Activated B cell treated with CpG ODN at 0.5 μM for 24 hours (primary cell): ENCODE results near the gene EXT2. TPM values are rescaled to one million over a fixed set of nuclear protein-coding genes. Genes with fewer than 3 reads are reported as not detected.

Experiments
- ATAC-seq: fragments of 200-7000 bp; cut with Tn5 transposase; one replicate; pipeline ENCODE4 v1.10.0; 2021; ENCODE audit warnings: low read depth, mild to moderate bottlenecking, moderate library complexity
- CTCF ChIA-PET: fragments of 350-600 bp; sonication (Branson Sonifier 250); formaldehyde crosslinking; loops from one replicate; lab custom pipeline; 2021; ENCODE audit warnings: antibody characterized with exemption; lab: Charles Lee
- POLR2A ChIA-PET: fragments of 350-600 bp; sonication (Branson Sonifier 250); formaldehyde crosslinking; loops from one replicate; lab custom pipeline; 2021; ENCODE audit warnings: antibody characterized with exemption; lab: Charles Lee
- DNase-seq: peaks from one replicate; pipeline ENCODE4 v3.0.0; 2022
- H3K27ac Mint-ChIP-seq: one replicate; pipeline ENCODE4 v1.8.0; 2020; ENCODE audit warnings: mixed read lengths
- H3K27me3 Mint-ChIP-seq: one replicate; pipeline ENCODE4 v1.8.0; 2021; ENCODE audit warnings: mixed read lengths
- H3K36me3 Mint-ChIP-seq: one replicate; pipeline ENCODE4 v1.8.0; 2021; ENCODE audit warnings: low read depth, mixed read lengths
- H3K4me1 Mint-ChIP-seq: one replicate; pipeline ENCODE4 v1.8.0; 2021; ENCODE audit warnings: mixed read lengths
- H3K4me3 Mint-ChIP-seq: one replicate; pipeline ENCODE4 v1.8.0; 2020; ENCODE audit warnings: mild to moderate bottlenecking, mixed read lengths
- H3K9me3 Mint-ChIP-seq: one replicate; pipeline ENCODE4 v1.8.0; 2020; ENCODE audit warnings: mixed read lengths
- intact Hi-C: fragments of 100-400 bp; cut with micrococcal nuclease; formaldehyde crosslinking; loops from one replicate; pipeline ENCODE4 v1.15.1; 2024
- total RNA-seq: library from RNA; stranded (reverse); gene quantifications from 2 replicates; pipeline ENCODE4 v1.2.3, GENCODE V29; 2022
- TF ChIP-seq, protein P1 (sequence below): fragments of 200-600 bp; IDR thresholded peaks from one replicate; pipeline ENCODE4 v1.8.0; 2022; ENCODE audit warnings: antibody characterized with exemption, mild to moderate bottlenecking

Gene EXT2
- total RNA-seq, 1 donor from 2014 or later = 22.1 TPM

DNA sequence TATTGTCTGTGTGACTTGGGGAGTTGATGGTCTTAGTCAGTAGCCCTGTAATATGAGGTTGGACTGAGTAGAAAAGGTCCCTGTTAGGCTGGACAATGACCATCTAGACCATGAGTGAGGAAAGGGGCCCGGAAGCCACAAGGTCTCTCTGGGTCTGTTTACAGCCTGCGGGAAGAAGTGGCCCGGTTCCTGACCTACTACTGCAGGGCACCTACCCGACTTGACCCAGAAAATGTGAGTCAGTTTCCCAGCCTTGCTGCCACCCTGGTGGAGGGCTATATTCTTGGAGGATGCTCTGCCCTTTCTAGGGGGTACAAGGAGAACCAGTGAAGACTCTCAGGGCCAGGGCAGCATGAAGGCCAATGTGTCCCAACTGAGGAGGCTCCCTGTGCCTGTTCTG is 44.3 kb upstream of the EXT2 start:
- Mint-ChIP-seq H3K36me3 (no peaks in the 10 kb centered on the region), H3K27me3 (peaks cover 8% of the 10 kb centered on the region), H3K4me3 (no peak overlapping the region), H3K9me3 (no peaks in the 10 kb centered on the region), H3K4me1 (no peaks in the 10 kb centered on the region), H3K27ac (no peak overlapping the region)
- intact Hi-C loops = no loop called here
- POLR2A ChIA-PET = no interaction called here
- DNase-seq = no peak
- TF ChIP-seq, protein P1, sequence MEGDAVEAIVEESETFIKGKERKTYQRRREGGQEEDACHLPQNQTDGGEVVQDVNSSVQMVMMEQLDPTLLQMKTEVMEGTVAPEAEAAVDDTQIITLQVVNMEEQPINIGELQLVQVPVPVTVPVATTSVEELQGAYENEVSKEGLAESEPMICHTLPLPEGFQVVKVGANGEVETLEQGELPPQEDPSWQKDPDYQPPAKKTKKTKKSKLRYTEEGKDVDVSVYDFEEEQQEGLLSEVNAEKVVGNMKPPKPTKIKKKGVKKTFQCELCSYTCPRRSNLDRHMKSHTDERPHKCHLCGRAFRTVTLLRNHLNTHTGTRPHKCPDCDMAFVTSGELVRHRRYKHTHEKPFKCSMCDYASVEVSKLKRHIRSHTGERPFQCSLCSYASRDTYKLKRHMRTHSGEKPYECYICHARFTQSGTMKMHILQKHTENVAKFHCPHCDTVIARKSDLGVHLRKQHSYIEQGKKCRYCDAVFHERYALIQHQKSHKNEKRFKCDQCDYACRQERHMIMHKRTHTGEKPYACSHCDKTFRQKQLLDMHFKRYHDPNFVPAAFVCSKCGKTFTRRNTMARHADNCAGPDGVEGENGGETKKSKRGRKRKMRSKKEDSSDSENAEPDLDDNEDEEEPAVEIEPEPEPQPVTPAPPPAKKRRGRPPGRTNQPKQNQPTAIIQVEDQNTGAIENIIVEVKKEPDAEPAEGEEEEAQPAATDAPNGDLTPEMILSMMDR = no peak
- ATAC-seq = no peak
- CTCF ChIA-PET = no interaction called here

DNA sequence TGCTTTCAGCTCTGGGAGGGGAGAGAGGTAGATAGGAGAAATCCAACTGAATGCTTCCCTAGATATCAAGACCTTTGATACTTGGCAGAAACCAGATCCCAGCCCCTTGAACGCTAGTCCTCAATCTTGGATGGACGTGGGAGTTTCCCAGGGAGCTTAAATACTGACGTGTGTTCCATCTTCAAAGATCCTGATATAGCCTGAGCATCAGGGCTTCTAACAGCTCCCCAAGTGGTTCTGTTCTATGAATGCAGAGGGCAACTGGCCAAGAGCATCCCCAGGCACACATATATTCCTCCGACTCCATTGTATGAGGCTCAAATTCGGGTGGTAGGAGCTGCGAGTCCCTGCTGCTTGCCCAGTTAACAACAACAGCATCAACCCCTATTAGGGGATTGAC is 38.1 kb upstream of the EXT2 start:
- intact Hi-C loops = no loop called here
- H3K4me3 Mint-ChIP-seq = no peak overlapping the region
- H3K9me3 Mint-ChIP-seq = no peaks in the 10 kb centered on the region
- TF ChIP-seq, protein P1 = no peak
- ChIA-PET POLR2A (no interaction called here), CTCF (no interaction called here)
- H3K27me3 Mint-ChIP-seq = no peaks in the 10 kb centered on the region
- H3K4me1 Mint-ChIP-seq = no peaks in the 10 kb centered on the region
- H3K27ac Mint-ChIP-seq = no peak overlapping the region
- DNase-seq = no peak
- H3K36me3 Mint-ChIP-seq = no peaks in the 10 kb centered on the region
- ATAC-seq = no peak

DNA sequence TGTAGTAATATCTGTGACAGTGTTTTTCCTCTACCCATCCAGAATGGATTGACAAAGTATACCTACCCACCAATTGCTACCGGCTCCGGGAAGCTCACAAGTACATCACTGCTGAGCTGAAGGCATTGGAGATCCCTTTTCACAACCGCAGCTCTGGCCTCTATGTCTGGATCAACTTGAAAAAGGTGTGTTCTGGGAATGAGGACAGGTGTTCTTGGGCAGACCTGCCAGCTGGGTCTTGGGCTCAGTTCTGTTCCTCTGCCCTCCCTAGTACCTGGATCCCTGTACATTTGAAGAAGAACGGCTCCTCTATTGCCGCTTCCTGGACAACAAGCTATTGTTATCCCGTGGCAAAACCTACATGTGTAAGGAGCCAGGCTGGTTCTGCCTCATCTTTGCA is 37.2 kb upstream of the EXT2 start:
- Mint-ChIP-seq H3K4me1 (no peaks in the 10 kb centered on the region), H3K27ac (no peak overlapping the region)
- POLR2A ChIA-PET = no interaction called here

DNA sequence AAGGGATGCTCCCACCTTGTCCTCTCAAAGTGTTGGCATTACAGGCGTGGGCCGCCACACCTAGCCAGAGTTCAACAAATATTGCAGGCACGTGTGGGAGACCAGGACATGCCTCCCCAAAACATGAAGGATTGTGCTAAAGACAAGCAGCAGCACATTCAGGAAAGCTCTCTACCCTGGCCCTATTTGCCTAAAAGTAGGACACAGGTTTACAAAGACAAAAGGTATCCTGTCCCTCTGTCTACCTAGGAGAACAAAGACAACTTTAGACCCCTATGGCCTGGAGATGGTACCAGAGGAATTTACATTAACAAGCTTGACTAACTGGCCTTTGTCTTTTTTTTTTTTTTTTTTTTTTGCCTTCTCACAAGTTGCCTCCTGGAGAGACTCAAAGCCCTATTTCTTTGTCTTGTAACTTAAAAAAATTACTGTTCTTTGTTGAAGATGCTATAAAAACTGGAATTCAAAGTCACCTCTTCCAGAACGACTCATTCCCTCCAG is 30.3 kb upstream of the EXT2 start:
- H3K4me3 Mint-ChIP-seq = peak overlapping the region; percentile 92
- peaks cover 5% of the 10 kb centered on the region for H3K36me3 Mint-ChIP-seq
- no peak for ATAC-seq
- TF ChIP-seq, protein P1 = no peak
- H3K27ac Mint-ChIP-seq = peak overlapping the region; percentile 87
- H3K9me3 Mint-ChIP-seq = no peaks in the 10 kb centered on the region
- POLR2A ChIA-PET = interaction anchor here (0.6 to 1.0 kb wide), 3 partner anchors 14 to 1082 kb away, joined by 3 to 5 read pairs (median 4); no protein-coding TSS in a partner anchor
- intact Hi-C loops = loop anchor here (5.0 to 10.0 kb wide), 2 partner anchors 708 to 750 kb away; partner anchors contain the start of genes API5 and TTC17
- H3K27me3 Mint-ChIP-seq = no peaks in the 10 kb centered on the region
- CTCF ChIA-PET = no interaction called here
- DNase-seq = no peak
- H3K4me1 Mint-ChIP-seq = peaks cover 19% of the 10 kb centered on the region

More for the DNA sequence above, 37.2 kb upstream of the EXT2 start:
- intact Hi-C loops = no loop called here
- Mint-ChIP-seq H3K4me3 (no peak overlapping the region), H3K36me3 (no peaks in the 10 kb centered on the region), H3K27me3 (no peaks in the 10 kb centered on the region), H3K9me3 (no peaks in the 10 kb centered on the region)
- TF ChIP-seq, protein P1 = no peak
- ATAC-seq (no peak), DNase-seq (no peak)
- CTCF ChIA-PET = no interaction called here

DNA sequence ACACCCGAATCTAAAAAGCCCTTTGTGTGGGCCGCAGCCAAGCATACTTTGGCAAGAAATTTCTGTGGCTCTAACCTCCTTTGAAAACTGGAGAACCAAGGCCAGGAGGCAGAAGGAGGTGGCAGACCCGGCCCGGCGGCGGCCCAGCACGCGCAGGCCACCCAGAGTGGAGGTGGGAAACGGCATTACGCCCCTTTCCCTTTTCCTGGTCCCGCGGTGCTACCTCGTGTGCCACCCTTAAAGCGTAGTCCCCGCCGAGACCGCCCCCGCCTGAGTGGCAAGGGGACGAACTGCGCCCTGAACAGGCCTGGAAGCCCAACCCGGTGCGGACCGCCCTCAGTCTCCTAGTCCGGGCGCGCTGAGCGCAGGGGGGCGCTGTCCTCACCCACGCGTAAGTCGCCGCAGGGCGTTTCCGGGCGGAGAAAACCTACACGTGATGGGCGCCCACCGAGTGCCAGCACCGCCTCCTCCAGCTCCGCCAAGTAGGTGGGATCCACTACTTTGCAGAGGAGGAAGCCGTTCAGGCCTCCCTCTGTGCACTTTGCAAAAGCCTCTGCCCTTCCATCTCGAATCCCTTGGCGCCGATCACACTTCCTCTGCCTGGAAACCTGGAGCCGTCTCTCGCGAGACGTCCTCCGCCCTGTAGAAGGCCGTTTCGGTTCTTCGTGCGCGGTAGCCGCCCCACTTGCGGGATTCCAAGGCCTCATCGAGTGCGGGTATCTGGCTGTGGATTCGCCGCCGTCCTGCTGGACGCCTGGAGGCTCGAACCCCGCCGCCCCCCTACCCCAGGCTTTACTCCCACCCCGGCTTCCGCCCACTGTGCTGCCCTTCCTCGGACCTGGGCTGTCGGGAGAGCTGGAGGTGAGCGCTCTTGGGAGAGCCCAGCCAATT is 29.4 kb upstream of the EXT2 start, which contains the start of gene ACCS:
Gene ACCS (plus strand): TSS at position 430 of the 891 bp plus-strand sequence. CDS start 1,358 bp downstream, outside the sequence.
- ATAC-seq (peak; percentile 97), DNase-seq (peak; percentile 86)
- H3K4me3 Mint-ChIP-seq = peak within 1 kb of the TSS; percentile 92
- H3K36me3 Mint-ChIP-seq = peaks cover 10% of the 10 kb centered on the region
- H3K27me3 Mint-ChIP-seq = no peaks in the 10 kb centered on the region
- CTCF ChIA-PET = interaction anchor here (0.7 to 1.4 kb wide), 3 partner anchors 28 to 32 kb away, joined by 3 read pairs; partner anchors contain the start of gene EXT2
- TF ChIP-seq, protein P1 = peak; percentile 58
- peaks cover 19% of the 10 kb centered on the region for H3K4me1 Mint-ChIP-seq
- H3K9me3 Mint-ChIP-seq = no peaks in the 10 kb centered on the region
- H3K27ac Mint-ChIP-seq = peak within 1 kb of the TSS; percentile 87
- POLR2A ChIA-PET = interaction anchor here (0.6 to 1.0 kb wide), 4 partner anchors 13 to 776 kb away, joined by 3 to 5 read pairs (median 3); partner anchors contain the start of gene ALKBH3
- intact Hi-C loops = loop anchor here (1.0 to 10.0 kb wide), 5 partner anchors 29 to 751 kb away; partner anchors contain the start of genes ALKBH3, API5, EXT2 and HSD17B12
